ENCODE measurements around the gene ISLR2.

DNA sequence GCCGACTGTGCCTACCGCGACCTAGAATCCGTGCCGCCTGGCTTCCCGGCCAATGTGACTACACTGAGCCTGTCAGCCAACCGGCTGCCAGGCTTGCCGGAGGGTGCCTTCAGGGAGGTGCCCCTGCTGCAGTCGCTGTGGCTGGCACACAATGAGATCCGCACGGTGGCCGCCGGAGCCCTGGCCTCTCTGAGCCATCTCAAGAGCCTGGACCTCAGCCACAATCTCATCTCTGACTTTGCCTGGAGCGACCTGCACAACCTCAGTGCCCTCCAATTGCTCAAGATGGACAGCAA is 44.5 kb downstream of the ISLR2 start:
- TF ChIP-seq POLR2A (IDR thresholded peaks at IDR 0.05; ENCODE audit: low read depth) (no peak), EP300 (IDR thresholded peaks at IDR 0.05) (no peak)
- TF ChIP-seq, protein P1, sequence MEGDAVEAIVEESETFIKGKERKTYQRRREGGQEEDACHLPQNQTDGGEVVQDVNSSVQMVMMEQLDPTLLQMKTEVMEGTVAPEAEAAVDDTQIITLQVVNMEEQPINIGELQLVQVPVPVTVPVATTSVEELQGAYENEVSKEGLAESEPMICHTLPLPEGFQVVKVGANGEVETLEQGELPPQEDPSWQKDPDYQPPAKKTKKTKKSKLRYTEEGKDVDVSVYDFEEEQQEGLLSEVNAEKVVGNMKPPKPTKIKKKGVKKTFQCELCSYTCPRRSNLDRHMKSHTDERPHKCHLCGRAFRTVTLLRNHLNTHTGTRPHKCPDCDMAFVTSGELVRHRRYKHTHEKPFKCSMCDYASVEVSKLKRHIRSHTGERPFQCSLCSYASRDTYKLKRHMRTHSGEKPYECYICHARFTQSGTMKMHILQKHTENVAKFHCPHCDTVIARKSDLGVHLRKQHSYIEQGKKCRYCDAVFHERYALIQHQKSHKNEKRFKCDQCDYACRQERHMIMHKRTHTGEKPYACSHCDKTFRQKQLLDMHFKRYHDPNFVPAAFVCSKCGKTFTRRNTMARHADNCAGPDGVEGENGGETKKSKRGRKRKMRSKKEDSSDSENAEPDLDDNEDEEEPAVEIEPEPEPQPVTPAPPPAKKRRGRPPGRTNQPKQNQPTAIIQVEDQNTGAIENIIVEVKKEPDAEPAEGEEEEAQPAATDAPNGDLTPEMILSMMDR (IDR thresholded peaks at IDR 0.05): no peak

All from esophagus muscularis mucosa (tissue), 4 donors.